ENCODE data around the gene RNGTT.
"Not testable (repeated sequence)": the region's sequence is repeated elsewhere in the genome, so short reads cannot be mapped to it uniquely, and the experiment has no call there.

The RNGTT gene

DNA sequence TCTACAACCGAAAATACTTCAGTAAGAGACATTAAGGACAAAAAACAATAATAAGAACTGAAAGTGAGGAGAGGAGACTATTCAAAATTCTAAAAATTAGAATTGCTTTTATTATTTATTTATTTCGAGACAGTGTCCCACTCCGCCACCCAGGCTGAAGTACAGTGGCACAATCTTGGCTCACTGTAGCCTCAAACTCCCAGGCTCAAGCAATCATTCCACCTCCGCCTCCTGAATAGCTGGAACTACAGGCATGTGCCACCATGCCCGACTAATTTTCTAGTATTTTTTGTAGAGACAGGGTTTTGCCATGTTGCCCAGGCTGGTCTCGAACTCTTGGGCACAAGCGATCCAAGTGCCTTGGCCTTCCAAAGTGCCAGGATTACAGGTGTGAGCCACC is 123.1 kb downstream of the RNGTT start:
- in situ Hi-C loops (cut with HindIII; ENCODE audit: low pct_ligation_motif_present, low pct_unique_long_range_greater_than_20kb, low sequenced_read_pairs) = no loop called here
- DNase-seq = no peak

DNA sequence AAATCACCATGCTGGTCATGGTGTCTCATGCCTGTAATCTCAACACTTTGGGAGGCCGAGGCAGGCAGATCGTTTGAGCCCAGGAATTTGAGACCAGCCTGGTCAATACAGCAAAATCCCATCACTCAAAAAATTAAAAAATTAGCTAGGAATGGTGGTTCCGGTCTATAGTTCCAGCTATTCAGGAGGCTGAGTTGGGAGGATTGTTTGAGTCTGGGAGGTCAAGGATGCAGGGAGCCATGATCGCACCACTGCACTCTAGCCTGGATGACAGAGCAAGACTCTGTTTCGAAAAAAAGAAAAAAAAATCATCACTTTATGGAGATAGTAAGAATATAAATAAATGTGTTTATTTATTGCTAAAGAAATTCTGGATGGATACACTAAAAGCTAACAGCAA is 124.1 kb downstream of the RNGTT start:
- in situ Hi-C loops (cut with HindIII; ENCODE audit: low pct_ligation_motif_present, low pct_unique_long_range_greater_than_20kb, low sequenced_read_pairs) = no loop called here
- DNase-seq = no peak

DNA sequence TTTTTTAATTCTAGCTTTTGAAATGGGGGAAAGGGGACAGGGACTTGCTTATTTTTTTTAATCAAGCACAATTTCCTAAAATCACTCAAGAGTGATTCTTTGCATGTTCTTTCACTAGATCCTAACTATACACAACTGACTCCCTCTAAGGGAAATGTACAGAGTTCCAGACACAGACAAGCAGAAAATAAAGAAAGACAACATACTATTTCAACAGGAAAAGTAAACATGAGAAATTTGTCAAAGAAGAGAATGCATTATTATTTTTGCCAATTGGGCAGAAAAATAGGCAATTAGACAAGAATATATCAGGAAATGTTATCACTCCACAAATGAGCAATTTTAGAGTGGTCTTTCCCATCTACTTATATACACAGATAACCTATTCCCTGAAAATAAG is 128.2 kb downstream of the RNGTT start:
- in situ Hi-C loops (cut with HindIII; ENCODE audit: low pct_ligation_motif_present, low pct_unique_long_range_greater_than_20kb, low sequenced_read_pairs) = no loop called here
- no peak for DNase-seq

DNA sequence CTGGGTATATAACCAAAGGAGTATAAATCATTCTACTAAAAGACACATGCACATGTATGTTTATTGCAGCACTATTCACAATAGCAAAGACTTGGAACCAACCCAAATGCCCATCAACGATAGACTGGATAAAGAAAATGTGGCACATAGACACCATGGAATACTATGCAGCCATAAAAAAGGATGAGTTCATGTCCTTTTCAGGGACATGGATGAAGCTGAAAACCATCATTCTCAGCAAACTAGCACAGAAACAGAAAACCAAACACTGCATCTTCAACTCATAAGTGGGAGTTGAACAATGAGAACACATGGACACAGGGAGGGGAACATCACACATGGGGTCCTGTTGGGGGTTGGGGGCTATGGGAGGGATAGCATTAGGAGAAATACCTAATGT is 130.3 kb downstream of the RNGTT start:
- in situ Hi-C loops (cut with HindIII; ENCODE audit: low pct_ligation_motif_present, low pct_unique_long_range_greater_than_20kb, low sequenced_read_pairs); DNase-seq: not testable (repeated sequence)

DNA sequence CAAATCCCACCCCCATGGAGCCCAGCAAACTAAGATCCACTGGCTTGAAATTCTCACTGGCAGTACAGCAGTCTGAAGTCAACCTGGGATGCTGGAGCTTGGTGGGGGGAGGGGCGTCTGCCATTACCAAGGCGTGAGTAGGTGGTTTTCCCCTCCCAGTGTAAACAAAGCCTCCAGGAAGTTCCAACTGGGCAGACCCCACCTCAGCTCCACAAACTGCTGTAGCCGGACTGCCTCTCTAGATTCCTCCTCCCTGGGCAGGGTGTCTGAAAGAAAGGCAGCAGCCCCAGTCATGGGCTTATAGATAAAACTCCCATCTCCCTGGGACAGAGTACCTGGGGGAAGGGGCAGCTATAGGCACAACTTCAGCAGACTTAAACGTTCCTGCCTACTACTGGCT is 135.8 kb downstream of the RNGTT start:
- DNase-seq; in situ Hi-C loops (cut with HindIII; ENCODE audit: low pct_ligation_motif_present, low pct_unique_long_range_greater_than_20kb, low sequenced_read_pairs): not testable (repeated sequence)

DNA sequence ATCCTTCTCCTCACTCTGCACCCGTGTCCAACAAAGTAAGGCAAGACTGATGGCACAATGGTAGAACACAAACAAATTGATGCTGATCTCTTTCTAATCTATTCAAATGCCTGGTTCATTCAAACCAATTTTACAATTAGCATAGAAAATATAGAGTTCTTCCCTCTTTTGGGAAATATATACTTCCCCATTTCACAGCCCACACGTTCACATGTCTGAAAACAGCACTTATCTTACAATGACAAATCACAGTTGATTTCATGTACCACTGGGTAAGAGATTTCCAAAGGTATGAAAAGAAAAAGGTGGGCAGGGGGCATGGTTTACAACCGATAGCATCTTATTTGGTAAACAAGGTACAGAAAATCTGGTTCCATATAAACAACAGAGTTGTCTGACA is 137.6 kb downstream of the RNGTT start:
- no peak for DNase-seq
- in situ Hi-C loops (cut with HindIII; ENCODE audit: low pct_ligation_motif_present, low pct_unique_long_range_greater_than_20kb, low sequenced_read_pairs) = no loop called here

DNA sequence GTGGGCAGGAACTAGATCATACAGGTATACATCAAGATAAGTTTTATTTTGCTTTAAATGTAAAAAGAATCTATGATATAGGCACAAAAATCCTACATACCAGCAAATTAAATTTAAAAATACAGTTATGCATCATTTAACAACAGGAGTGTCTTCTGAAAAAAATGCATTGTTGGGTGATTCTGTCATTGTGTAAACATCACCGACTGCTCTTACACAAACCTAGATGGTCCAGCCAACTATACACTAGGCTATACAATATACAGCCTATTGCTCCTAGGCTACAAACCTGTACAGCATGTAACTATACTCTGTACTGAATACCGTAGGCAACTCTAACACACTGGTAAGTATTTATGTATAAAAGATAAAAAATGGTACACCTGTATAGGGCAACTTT is 139.4 kb downstream of the RNGTT start:
- in situ Hi-C loops (cut with HindIII; ENCODE audit: low pct_ligation_motif_present, low pct_unique_long_range_greater_than_20kb, low sequenced_read_pairs) = no loop called here
- DNase-seq = peak; percentile 62

DNA sequence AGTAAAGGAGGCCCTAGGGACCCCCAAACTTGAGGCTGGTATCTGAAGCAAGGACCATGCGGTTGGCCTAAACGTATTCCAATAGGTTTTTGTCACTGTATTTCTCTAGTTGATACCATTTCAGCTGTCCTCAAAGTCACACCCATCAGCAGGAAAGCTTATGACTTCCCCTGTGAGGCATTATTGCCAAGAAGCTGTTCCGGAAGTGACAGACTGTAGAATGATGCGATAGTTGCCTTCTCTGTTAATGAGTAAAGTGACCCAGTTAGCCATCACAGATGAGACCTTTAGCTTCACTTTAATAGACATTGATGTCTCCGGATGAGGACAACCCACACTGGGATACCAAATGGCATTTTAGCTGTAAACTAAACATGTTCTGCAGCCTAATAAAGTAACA is 147.9 kb downstream of the RNGTT start:
- in situ Hi-C loops (cut with HindIII; ENCODE audit: low pct_ligation_motif_present, low pct_unique_long_range_greater_than_20kb, low sequenced_read_pairs) = no loop called here
- DNase-seq = peak; percentile 45

DNA sequence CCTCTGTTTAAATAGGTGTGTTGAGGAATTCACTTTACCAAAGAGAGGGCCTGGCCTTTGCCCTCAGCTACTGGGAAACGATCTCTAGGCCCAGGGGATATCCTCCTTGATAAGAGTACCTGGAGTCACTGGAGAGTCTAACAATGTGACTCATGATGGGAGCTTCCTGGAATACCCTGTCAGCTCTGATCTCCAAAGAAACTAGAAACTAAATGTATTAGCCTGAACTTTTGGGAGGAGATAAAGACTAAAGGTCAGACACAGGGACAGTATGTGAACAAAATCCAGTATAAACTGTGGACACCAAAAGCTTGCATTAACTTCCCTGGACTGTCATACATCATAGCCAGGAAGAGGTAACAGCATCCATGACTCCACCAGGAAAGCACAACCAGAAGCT is 148.5 kb downstream of the RNGTT start:
- in situ Hi-C loops (cut with HindIII; ENCODE audit: low pct_ligation_motif_present, low pct_unique_long_range_greater_than_20kb, low sequenced_read_pairs) = no loop called here
- no peak for DNase-seq

DNA sequence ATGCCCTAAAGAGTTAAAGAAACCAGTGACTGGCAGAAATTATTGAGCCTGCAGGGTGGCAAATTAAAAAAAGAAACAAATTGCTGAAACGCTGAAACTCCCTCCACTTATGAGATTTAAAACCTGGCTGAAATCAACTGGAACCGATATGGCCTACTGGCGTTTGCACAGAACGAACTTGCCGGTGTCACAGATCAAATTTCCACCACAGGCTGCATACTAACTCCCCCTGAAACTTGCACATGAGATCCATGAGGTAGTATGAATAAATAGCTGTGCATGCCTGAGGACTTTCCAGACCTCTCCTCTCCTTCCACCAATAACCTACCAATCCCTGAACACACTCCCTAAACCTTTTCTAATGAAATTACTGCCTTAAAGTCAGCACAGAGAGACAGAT is 150.4 kb downstream of the RNGTT start:
- no peak for DNase-seq
- in situ Hi-C loops (cut with HindIII; ENCODE audit: low pct_ligation_motif_present, low pct_unique_long_range_greater_than_20kb, low sequenced_read_pairs) = no loop called here

DNA sequence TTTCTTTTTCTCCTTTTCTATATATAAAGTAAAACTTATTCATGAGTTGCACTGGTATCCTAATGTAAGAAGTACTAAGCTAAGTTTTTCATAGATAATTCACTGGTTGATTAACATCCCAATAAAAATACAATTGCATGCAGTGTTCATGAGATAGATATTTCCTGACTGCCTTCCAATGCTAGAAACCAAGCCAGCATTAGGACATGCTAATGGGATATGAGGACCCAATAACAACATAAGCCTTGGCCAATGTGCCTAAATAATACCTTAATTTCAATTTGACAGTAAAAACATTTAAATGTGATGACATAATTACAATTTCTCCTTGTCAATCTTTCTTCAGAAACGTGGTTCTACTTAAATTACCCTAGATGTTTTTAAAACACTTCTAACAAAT is 152.7 kb downstream of the RNGTT start:
- no peak for DNase-seq
- in situ Hi-C loops (cut with HindIII; ENCODE audit: low pct_ligation_motif_present, low pct_unique_long_range_greater_than_20kb, low sequenced_read_pairs) = no loop called here

DNA sequence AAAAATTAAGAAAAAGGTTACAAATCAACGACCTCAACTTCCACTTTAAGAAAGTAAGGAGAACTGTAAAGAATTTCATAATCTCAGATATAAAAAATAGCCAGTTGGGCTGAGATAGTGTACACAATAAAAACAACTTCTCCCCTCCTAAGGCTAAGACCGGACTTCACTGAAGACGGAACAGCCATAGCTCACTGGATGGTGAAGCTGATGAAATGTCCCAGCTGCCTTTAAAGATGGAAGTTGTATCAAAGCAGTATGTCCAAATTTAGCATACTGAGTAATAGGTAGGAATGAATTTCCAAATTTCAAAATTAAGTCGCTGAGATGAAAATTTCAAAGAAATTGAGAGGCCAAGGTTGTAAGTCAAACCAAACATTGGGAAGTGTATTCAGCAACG is 153.3 kb downstream of the RNGTT start:
- no peak for DNase-seq
- in situ Hi-C loops (cut with HindIII; ENCODE audit: low pct_ligation_motif_present, low pct_unique_long_range_greater_than_20kb, low sequenced_read_pairs) = no loop called here

DNA sequence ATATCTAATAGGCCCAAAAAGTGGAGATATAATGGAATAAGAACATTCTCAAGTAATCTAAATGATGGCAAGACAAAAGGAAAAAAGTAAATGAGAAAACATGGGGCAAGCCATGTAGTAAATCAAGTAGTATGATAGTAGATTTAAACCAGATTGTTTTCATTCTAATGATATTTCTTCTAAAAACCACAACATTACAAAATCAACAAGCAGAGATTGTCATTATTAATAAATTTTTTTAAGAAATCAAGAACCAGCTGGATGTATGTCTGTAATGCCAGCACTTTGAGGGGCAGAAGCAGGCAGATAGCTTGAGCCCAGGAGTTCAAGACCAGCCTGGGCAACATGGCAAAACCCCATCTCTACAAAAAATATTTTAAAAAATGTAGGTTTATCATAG is 155.0 kb downstream of the RNGTT start:
- DNase-seq = no peak
- in situ Hi-C loops (cut with HindIII; ENCODE audit: low pct_ligation_motif_present, low pct_unique_long_range_greater_than_20kb, low sequenced_read_pairs) = no loop called here

DNA sequence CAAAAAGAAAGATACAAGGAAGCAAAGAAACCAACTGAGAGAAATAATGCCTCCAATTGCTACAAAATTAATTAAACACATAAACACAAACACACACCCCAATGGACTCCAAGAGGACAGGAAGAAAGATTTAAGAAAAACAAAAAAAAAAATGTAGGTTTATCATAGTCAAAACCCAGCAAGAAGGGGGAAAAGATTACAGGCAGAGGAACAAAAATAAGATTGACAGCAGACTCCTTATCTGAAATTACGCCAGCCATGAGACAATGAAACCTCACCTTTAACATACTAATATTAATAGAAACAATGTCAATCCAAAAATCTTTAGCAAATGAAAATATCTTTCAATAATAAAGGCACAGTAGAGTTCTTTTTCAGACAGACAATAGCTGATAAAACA is 155.8 kb downstream of the RNGTT start:
- no peak for DNase-seq
- in situ Hi-C loops (cut with HindIII; ENCODE audit: low pct_ligation_motif_present, low pct_unique_long_range_greater_than_20kb, low sequenced_read_pairs) = no loop called here

DNA sequence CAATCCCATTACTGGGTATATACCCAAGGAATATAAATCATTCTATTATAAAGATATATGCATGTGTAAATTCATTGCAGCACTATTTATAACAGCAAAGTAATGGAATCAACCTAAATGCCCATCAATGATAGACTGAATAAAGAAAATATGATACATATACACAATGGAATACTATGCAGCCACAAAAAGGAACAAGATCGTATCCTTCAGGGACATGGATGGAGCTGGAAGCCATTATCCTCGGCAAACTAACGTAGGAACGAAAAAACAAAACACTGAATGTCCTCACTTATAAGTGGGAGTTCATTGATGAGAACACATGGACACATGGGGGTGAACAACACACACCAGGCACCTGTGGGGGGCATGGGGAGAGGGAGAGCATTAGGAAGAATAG is 156.7 kb downstream of the RNGTT start:
- in situ Hi-C loops (cut with HindIII; ENCODE audit: low pct_ligation_motif_present, low pct_unique_long_range_greater_than_20kb, low sequenced_read_pairs) = no loop called here
- no peak for DNase-seq

DNA sequence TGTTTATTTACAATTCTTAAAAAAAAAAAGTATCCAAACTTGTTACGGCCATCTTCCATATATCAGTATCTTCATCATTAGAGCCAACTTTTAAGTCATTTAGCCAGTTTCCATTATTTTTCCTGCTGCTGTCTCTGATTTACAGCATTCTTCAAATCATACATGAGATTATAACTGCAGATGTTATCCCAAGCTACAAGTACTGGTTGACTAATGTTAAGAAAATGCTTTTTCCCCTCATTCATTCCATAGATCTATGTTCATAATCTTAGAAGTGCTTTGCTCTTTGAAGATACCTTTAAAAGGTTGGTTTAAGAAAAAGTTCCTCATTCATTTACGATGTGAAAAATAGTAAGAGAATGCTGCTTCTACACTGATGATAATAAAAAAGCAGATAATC is 158.7 kb downstream of the RNGTT start:
- in situ Hi-C loops (cut with HindIII; ENCODE audit: low pct_ligation_motif_present, low pct_unique_long_range_greater_than_20kb, low sequenced_read_pairs) = no loop called here
- DNase-seq = no peak

DNA sequence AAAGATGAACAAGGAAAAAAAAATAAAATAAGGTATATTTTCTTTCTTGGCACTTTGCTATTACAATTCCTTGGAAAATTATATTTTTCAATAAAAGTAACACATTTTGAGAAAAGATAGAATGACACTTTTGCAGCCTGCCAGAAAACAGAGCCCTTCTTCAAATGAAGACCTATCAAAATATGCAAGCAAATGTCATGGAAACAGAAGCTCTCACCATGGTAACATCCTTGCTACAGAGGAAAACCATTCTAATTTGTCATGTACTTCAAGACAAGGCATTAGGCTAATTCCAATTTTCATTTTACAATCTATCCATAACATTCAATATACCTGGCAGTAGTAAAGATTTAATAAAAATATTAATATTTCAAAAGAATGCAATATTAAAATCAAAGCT is 177.9 kb downstream of the RNGTT start:
- in situ Hi-C loops (cut with HindIII; ENCODE audit: low pct_ligation_motif_present, low pct_unique_long_range_greater_than_20kb, low sequenced_read_pairs) = no loop called here
- no peak for DNase-seq

DNA sequence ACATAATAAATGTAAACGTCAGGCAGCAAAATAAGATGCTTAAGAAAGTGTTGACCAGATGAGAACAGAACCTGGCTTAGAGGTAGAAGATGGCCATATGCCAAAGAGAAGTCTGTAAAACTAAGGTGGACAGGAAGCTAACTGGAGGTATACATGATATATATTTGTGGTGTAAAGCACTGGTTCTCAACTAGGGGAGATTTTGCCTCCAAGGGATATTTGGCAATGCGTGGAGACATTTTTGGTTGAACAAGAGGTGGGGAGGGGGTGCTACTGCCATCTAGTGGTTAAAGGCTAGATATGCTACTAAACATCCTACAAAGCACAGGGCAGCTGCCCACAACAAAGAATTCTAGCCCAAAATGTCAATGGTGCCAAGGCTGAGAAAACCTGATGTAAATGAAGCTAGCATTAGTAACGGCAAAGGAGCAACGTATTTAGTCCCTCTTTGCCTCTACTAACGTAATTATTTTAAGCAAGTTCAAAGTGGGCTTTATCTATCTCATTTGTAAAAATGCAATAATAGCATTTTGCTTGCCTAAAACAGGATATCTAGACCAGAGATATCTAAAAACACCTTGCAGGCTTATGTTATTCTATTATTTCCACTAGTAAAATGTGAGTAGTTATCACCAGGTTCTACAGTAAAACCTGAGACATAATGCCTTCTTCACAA is 182.6 kb downstream of the RNGTT start:
- in situ Hi-C loops (cut with HindIII; ENCODE audit: low pct_ligation_motif_present, low pct_unique_long_range_greater_than_20kb, low sequenced_read_pairs) = no loop called here
- DNase-seq = peak; percentile 58

DNA sequence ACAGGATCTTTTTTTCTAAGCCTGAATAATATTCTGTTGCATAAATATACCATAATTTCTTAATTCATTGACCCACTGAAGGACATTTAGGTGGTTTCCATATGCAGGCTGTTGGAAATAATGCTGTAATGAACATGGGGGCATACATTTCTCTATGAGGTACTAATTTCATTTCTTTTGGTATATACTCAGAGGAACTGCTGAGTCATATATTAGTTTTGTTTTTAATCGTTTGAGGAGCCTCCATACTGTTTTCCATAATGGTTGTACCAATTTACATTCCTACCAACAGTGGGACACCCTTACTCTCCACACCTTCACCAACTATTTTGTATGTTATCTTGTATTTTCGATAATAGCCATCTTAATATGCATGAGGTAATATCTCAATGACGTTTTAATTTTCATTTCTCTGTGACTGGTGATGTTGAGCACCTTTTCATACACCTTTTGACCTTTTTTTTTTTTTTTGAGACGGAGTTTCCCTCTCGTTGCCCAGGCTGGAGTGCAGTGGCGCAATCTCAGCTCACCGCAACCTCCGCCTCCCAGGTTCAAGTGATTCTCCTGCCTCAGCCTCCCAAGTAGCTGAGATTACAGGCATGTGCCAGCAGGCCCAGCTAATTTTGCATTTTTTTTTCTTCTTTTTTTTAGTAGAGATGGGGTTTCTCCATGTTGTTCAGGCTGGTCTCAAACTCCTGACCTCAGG is 187.4 kb downstream of the RNGTT start:
- in situ Hi-C loops (cut with HindIII; ENCODE audit: low pct_ligation_motif_present, low pct_unique_long_range_greater_than_20kb, low sequenced_read_pairs) = no loop called here
- DNase-seq = no peak

DNA sequence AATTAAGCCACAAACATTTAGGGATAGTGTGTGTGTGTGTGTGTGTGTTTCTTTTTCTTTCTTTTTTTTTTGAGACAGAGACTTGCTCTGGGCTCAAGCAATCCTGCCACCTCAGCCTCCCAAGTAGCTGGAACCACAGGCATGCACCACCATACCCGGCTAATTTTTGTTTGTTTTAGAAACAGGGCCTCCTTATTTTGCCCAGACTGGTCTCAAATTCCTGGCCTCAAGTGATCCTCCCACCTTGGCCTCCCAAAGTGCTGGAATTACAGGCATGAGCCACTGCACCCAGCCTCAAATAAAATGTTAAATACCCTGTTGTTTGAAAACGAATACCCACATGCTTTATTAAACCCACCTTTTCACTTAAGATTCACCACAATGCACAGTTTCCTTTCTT is 195.3 kb downstream of the RNGTT start:
- DNase-seq; in situ Hi-C loops (cut with HindIII; ENCODE audit: low pct_ligation_motif_present, low pct_unique_long_range_greater_than_20kb, low sequenced_read_pairs): not testable (repeated sequence)
